Measurements from ENCODE around the gene RGS5. TPM values are rescaled to one million over a fixed set of nuclear protein-coding genes. Genes with fewer than 3 reads are reported as not detected.

Gene RGS5
- polyA plus RNA-seq, 1 donor (not counting 4 experiments of a cell fraction or from before 2014, with no cell fraction given) = 4.1 TPM

- dilution Hi-C loops (cut with MboI; ENCODE audit: extremely low pct_ligation_motif_present, low sequenced_read_pairs) = no loop called here
- TF ChIP-seq EZH2 (IDR thresholded peaks at IDR 0.05; ENCODE audit: low read length) (no peak), CTCF (optimal IDR thresholded peaks at IDR 0.05 in 1 of 3, IDR thresholded peaks at IDR 0.05 in 1 of 3, conservative IDR thresholded peaks at IDR 0.05 in 1 of 3; ENCODE audit: extremely low read depth in 1 of 3, insufficient read depth in 2 of 3, low read length in 3 of 3) (no peak)
- Histone ChIP-seq H3K9ac (ENCODE audit: control insufficient read depth, extremely low read depth, insufficient read depth, low read length) (no peak overlapping the region), H3K27me3 (ENCODE audit: control insufficient read depth, extremely low read depth, insufficient read depth, low read length) (no peaks in the 10 kb centered on the region), H3K4me3 (ENCODE audit: control insufficient read depth in 2 of 3, extremely low read depth in 1 of 3, insufficient read depth in 2 of 3, low read depth in 1 of 3, low read length in 3 of 3) (no peak overlapping the region), H3K9me3 (ENCODE audit: control insufficient read depth, low read depth, low read length) (no peaks in the 10 kb centered on the region), H2AFZ (ENCODE audit: control insufficient read depth, low read length) (no peak overlapping the region), H4K20me1 (ENCODE audit: control insufficient read depth, extremely low read depth, insufficient read depth, low read length) (no peaks in the 10 kb centered on the region), H3K79me2 (ENCODE audit: control insufficient read depth, insufficient read depth, low read length) (no peaks in the 10 kb centered on the region), H3K4me1 (ENCODE audit: control insufficient read depth, extremely low read depth, insufficient read depth, low read length) (peaks cover 15% of the 10 kb centered on the region), H3K4me2 (ENCODE audit: control insufficient read depth, extremely low read depth, insufficient read depth, low read depth, low read length) (no peak overlapping the region), H3K36me3 (ENCODE audit: control insufficient read depth in 2 of 2, extremely low read depth in 1 of 2, insufficient read depth in 2 of 2, low read length in 2 of 2) (no peaks in the 10 kb centered on the region), H3K9me1 (ENCODE audit: control insufficient read depth, extremely low read depth, insufficient read depth, low read length) (no peaks in the 10 kb centered on the region), H3K27ac (ENCODE audit: control insufficient read depth, insufficient read depth, low read length) (no peak overlapping the region)
- FAIRE-seq = no peak
- DNase-seq (ENCODE audit: low read depth, low spot score) = no peak
Measured at GRCh38 chr1:163163881-163164582, 38.7 kb downstream of the RGS5 start.

GRCh38 chr1:163163163-163163562, 39.6 kb downstream of the RGS5 start:
- Histone ChIP-seq H2AFZ (ENCODE audit: control insufficient read depth, low read length) (no peak overlapping the region), H3K4me3 (ENCODE audit: control insufficient read depth in 2 of 3, extremely low read depth in 1 of 3, insufficient read depth in 2 of 3, low read depth in 1 of 3, low read length in 3 of 3) (no peak overlapping the region), H3K27me3 (ENCODE audit: control insufficient read depth, extremely low read depth, insufficient read depth, low read length) (no peaks in the 10 kb centered on the region), H3K9ac (ENCODE audit: control insufficient read depth, extremely low read depth, insufficient read depth, low read length) (no peak overlapping the region), H4K20me1 (ENCODE audit: control insufficient read depth, extremely low read depth, insufficient read depth, low read length) (no peaks in the 10 kb centered on the region), H3K36me3 (ENCODE audit: control insufficient read depth in 2 of 2, extremely low read depth in 1 of 2, insufficient read depth in 2 of 2, low read length in 2 of 2) (no peaks in the 10 kb centered on the region), H3K79me2 (ENCODE audit: control insufficient read depth, insufficient read depth, low read length) (no peaks in the 10 kb centered on the region), H3K9me3 (ENCODE audit: control insufficient read depth, low read depth, low read length) (no peaks in the 10 kb centered on the region), H3K9me1 (ENCODE audit: control insufficient read depth, extremely low read depth, insufficient read depth, low read length) (no peaks in the 10 kb centered on the region), H3K27ac (ENCODE audit: control insufficient read depth, insufficient read depth, low read length) (no peak overlapping the region), H3K4me1 (ENCODE audit: control insufficient read depth, extremely low read depth, insufficient read depth, low read length) (peaks cover 11% of the 10 kb centered on the region), H3K4me2 (ENCODE audit: control insufficient read depth, extremely low read depth, insufficient read depth, low read depth, low read length) (no peak overlapping the region)
- TF ChIP-seq EZH2 (IDR thresholded peaks at IDR 0.05; ENCODE audit: low read length) = no peak
- no peak for TF ChIP-seq CTCF (optimal IDR thresholded peaks at IDR 0.05 in 1 of 3, IDR thresholded peaks at IDR 0.05 in 1 of 3, conservative IDR thresholded peaks at IDR 0.05 in 1 of 3; ENCODE audit: extremely low read depth in 1 of 3, insufficient read depth in 2 of 3, low read length in 3 of 3)
- dilution Hi-C loops (cut with MboI; ENCODE audit: extremely low pct_ligation_motif_present, low sequenced_read_pairs) = no loop called here
- DNase-seq (ENCODE audit: low read depth, low spot score) (no peak), FAIRE-seq (no peak)
